Astrocyte (in vitro differentiated cells and primary cell): ENCODE measurements around the gene SLC2A2. TPM values are rescaled to one million over a fixed set of nuclear protein-coding genes. Genes with fewer than 3 reads are reported as not detected.

ENCODE experiments used
- DNase-seq: peaks from one replicate; pipeline ENCODE4 v3.0.0-alpha.2; 2010; ENCODE audit warnings: low read depth
- FAIRE-seq: peaks from 2 replicates; lab custom pipeline; 2011; peaks lifted over from hg19 to GRCh38; lab: Jason Lieb, UNC
- H2AFZ ChIP-seq: 2 replicates; pipeline ENCODE4 v1.6.0; 2012; ENCODE audit warnings: low read depth, low read length, inconsistent platforms
- H3K27ac ChIP-seq: 2 replicates; pipeline ENCODE4 v1.5.1; 2011; ENCODE audit warnings: low read depth, low read length, inconsistent platforms
- H3K27me3 ChIP-seq: 2 replicates; pipeline ENCODE4 v1.6.0; 2011; ENCODE audit warnings: low read length, inconsistent platforms; ENCODE audit not compliant: insufficient read depth
- H3K36me3 ChIP-seq: 2 replicates; pipeline ENCODE4 v1.5.1; 2011; ENCODE audit warnings: low read length, inconsistent platforms; ENCODE audit not compliant: insufficient read depth
- H3K4me1 ChIP-seq: 2 replicates; pipeline ENCODE4 v1.5.1; 2011; ENCODE audit warnings: low read length, inconsistent platforms; ENCODE audit not compliant: insufficient read depth
- H3K4me2 ChIP-seq: 2 replicates; pipeline ENCODE4 v1.6.0; 2012; ENCODE audit warnings: low read length, inconsistent platforms
- H3K4me3 ChIP-seq: 2 replicates; pipeline ENCODE4 v1.5.1; 2011; ENCODE audit warnings: low read depth, mild to moderate bottlenecking, low read length, inconsistent platforms; ENCODE audit not compliant: insufficient read depth
- H3K79me2 ChIP-seq: 2 replicates; pipeline ENCODE4 v1.6.0; 2012; ENCODE audit warnings: mild to moderate bottlenecking, low read length, inconsistent platforms; ENCODE audit not compliant: insufficient read depth
- H3K9ac ChIP-seq: 2 replicates; pipeline ENCODE4 v1.6.0; 2012; ENCODE audit warnings: mild to moderate bottlenecking, low read length, inconsistent platforms
- H3K9me3 ChIP-seq: 2 replicates; pipeline ENCODE4 v1.5.1; 2012; ENCODE audit warnings: low read depth, mild to moderate bottlenecking, low read length, inconsistent platforms; ENCODE audit not compliant: insufficient read depth
- H4K20me1 ChIP-seq: 2 replicates; pipeline ENCODE4 v1.6.0; 2012; ENCODE audit warnings: low read length, inconsistent platforms; ENCODE audit not compliant: insufficient read depth
- H3K27ac Mint-ChIP-seq: one replicate; pipeline ENCODE4 v1.8.0; 2021; ENCODE audit warnings: mild to moderate bottlenecking, mixed read lengths; ENCODE audit not compliant: unreplicated experiment
- H3K27me3 Mint-ChIP-seq: one replicate; pipeline ENCODE4 v1.8.0; 2021; ENCODE audit warnings: low read depth, mixed read lengths; ENCODE audit not compliant: unreplicated experiment
- H3K36me3 Mint-ChIP-seq: one replicate; pipeline ENCODE4 v1.8.0; 2021; ENCODE audit warnings: low read depth, mixed read lengths; ENCODE audit not compliant: unreplicated experiment
- H3K4me1 Mint-ChIP-seq: one replicate; pipeline ENCODE4 v1.8.0; 2021; ENCODE audit warnings: low read depth, mixed read lengths; ENCODE audit not compliant: unreplicated experiment
- H3K4me3 Mint-ChIP-seq: one replicate; pipeline ENCODE4 v1.8.0; 2021; ENCODE audit warnings: mild to moderate bottlenecking, moderate library complexity, mixed read lengths; ENCODE audit not compliant: unreplicated experiment
- H3K9me3 Mint-ChIP-seq: one replicate; pipeline ENCODE4 v1.8.0; 2021; ENCODE audit warnings: mild to moderate bottlenecking, mixed read lengths; ENCODE audit not compliant: unreplicated experiment
- CTCF ChIP-seq: IDR thresholded peaks from 2 replicates; pipeline ENCODE4 v1.5.1; 2011; ENCODE audit warnings: low read depth, mild to moderate bottlenecking, inconsistent platforms, low read length, moderate library complexity; ENCODE audit not compliant: insufficient read depth
- EZH2 ChIP-seq: IDR thresholded peaks from 2 replicates; pipeline ENCODE4 v1.6.1; 2012; ENCODE audit warnings: mild to moderate bottlenecking, low read length, inconsistent platforms; ENCODE audit not compliant: insufficient read depth
- total RNA-seq: library from RNA; stranded (reverse); gene quantifications from 2 replicates; pipeline ENCODE4 v1.2.1, GENCODE V29; 2021

SLC2A2 gene
- total RNA-seq, 1 donor from 2014 or later: not detected

- Histone ChIP-seq H3K4me3 (no peak overlapping the region), H3K4me1 (peaks cover 4% of the 10 kb centered on the region), H3K4me2 (no peak overlapping the region), H3K27ac (no peak overlapping the region), H4K20me1 (no peaks in the 10 kb centered on the region), H3K79me2 (no peaks in the 10 kb centered on the region), H3K36me3 (no peaks in the 10 kb centered on the region), H3K27me3 (no peaks in the 10 kb centered on the region), H3K9ac (no peak overlapping the region), H3K9me3 (no peaks in the 10 kb centered on the region), H2AFZ (no peak overlapping the region)
- DNase-seq: peak; percentile 36
- H3K4me3 Mint-ChIP-seq: no peak overlapping the region
- H3K27me3 Mint-ChIP-seq: no peaks in the 10 kb centered on the region
- peaks cover 6% of the 10 kb centered on the region for H3K9me3 Mint-ChIP-seq
- peaks cover 10% of the 10 kb centered on the region for H3K4me1 Mint-ChIP-seq
- H3K36me3 Mint-ChIP-seq: no peaks in the 10 kb centered on the region
- H3K27ac Mint-ChIP-seq: no peak overlapping the region
- TF ChIP-seq EZH2 (no peak), CTCF (peak; percentile 57)
- FAIRE-seq: peak; percentile 76
Measured at GRCh38 chr3:171049861-171050444, 23.4 kb upstream of the SLC2A2 start.

GRCh38 chr3:171046760-171047159 is 20.2 kb upstream of the SLC2A2 start:
- Mint-ChIP-seq H3K4me1 (peaks cover 8% of the 10 kb centered on the region), H3K4me3 (no peak overlapping the region), H3K9me3 (peaks cover 2% of the 10 kb centered on the region), H3K36me3 (no peaks in the 10 kb centered on the region), H3K27ac (peak overlapping the region; percentile 49), H3K27me3 (no peaks in the 10 kb centered on the region)
- H3K4me3 ChIP-seq: no peak overlapping the region
- DNase-seq (peak; percentile 9), FAIRE-seq (no peak)
- no peak overlapping the region for H3K4me2 ChIP-seq
- H3K4me1 ChIP-seq: no peaks in the 10 kb centered on the region
- H3K9me3 ChIP-seq: no peaks in the 10 kb centered on the region
- TF ChIP-seq CTCF: no peak
- no peak for TF ChIP-seq EZH2
- no peak overlapping the region for H2AFZ ChIP-seq
- H3K79me2 ChIP-seq: no peaks in the 10 kb centered on the region
- no peaks in the 10 kb centered on the region for H4K20me1 ChIP-seq
- H3K27me3 ChIP-seq: no peaks in the 10 kb centered on the region
- H3K36me3 ChIP-seq: no peaks in the 10 kb centered on the region
- H3K9ac ChIP-seq: no peak overlapping the region
- H3K27ac ChIP-seq: no peak overlapping the region
